K562 (cell line): Measurements from ENCODE around the gene CD68. TPM values are rescaled to one million over a fixed set of nuclear protein-coding genes. Genes with fewer than 3 reads are reported as not detected.
A peak's percentile ranks its signal among the peaks of the same experiment; 100 is the strongest.

Experiments used
- KDM1A ChIP-seq, 2 experiments: fragments of 450-650 bp; IDR thresholded peaks; 2 replicates each; pipeline ENCODE4 v1.6.1; 2016; ENCODE audit warnings: mild to moderate bottlenecking in 2 of 2
- MEIS2 ChIP-seq: fragments of 450-650 bp; IDR thresholded peaks from 2 replicates; pipeline ENCODE4 v1.6.1; 2014; ENCODE audit warnings: mild to moderate bottlenecking; ENCODE audit not compliant: partially characterized antibody
- NONO ChIP-seq, 2 experiments: fragments of 200-400 bp in 1 of 2; fragments of 450-650 bp in 1 of 2; formaldehyde crosslinking in 1 of 2; IDR thresholded peaks; 2 replicates each; pipeline ENCODE4 v1.6.1; 2017; ENCODE audit warnings: low read depth in 2 of 2, mild to moderate bottlenecking in 2 of 2, moderate library complexity in 2 of 2, low read length in 1 of 2
- NRF1 ChIP-seq, 2 experiments: fragments of 450-650 bp; IDR thresholded peaks in 1 of 2; conservative IDR thresholded peaks in 1 of 2; 2 replicates each; pipeline ENCODE4 v1.6.1; 2014; ENCODE audit warnings: mild to moderate bottlenecking in 2 of 2
- PCBP1 ChIP-seq: fragments of 200-400 bp; formaldehyde crosslinking; IDR thresholded peaks from 2 replicates; pipeline ENCODE4 v1.6.1; 2018; ENCODE audit warnings: mild to moderate bottlenecking, low read depth, low read length; ENCODE audit not compliant: poor library complexity, severe bottlenecking
- PHF20 ChIP-seq: fragments of 450-650 bp; IDR thresholded peaks from 2 replicates; pipeline ENCODE4 v1.6.1; 2018; ENCODE audit not compliant: partially characterized antibody
- RBFOX2 ChIP-seq: fragments of 200-400 bp; formaldehyde crosslinking; IDR thresholded peaks from 2 replicates; pipeline ENCODE4 v1.6.1; 2017; ENCODE audit warnings: low read depth, mild to moderate bottlenecking, low read length, moderate library complexity
- RBM25 ChIP-seq: fragments of 200-400 bp; formaldehyde crosslinking; IDR thresholded peaks from 2 replicates; pipeline ENCODE4 v1.6.1; 2018; ENCODE audit warnings: low read length, low read depth, moderate library complexity; ENCODE audit not compliant: severe bottlenecking
- SAFB ChIP-seq: fragments of 200-400 bp; formaldehyde crosslinking; IDR thresholded peaks from 2 replicates; pipeline ENCODE4 v1.6.1; 2017; ENCODE audit warnings: low read depth, low read length, borderline replicate concordance
- SMARCE1 ChIP-seq: fragments of 450-650 bp; IDR thresholded peaks from 2 replicates; pipeline ENCODE4 v1.7.1; 2016; ENCODE audit warnings: mild to moderate bottlenecking
- WHSC1 ChIP-seq: IDR thresholded peaks from one replicate; pipeline ENCODE4 v1.6.1; 2012; ENCODE audit warnings: low read length, control low read depth, inconsistent platforms
- YY1 ChIP-seq, 3 experiments: IDR thresholded peaks; 2 replicates each; pipeline ENCODE4 v1.6.1; 2011; ENCODE audit warnings: low read length in 2 of 3, mild to moderate bottlenecking in 2 of 3, moderate library complexity in 2 of 3, borderline replicate concordance in 1 of 3, control low read depth in 1 of 3, low read depth in 1 of 3; ENCODE audit not compliant: insufficient read depth in 3 of 3, insufficient replicate concordance in 2 of 3, control insufficient read depth in 1 of 3, insufficient read length in 1 of 3; ENCODE audit errors: extremely low read depth in 1 of 3
- polyA plus RNA-seq, 8 experiments: library from polyadenylated mRNA; depleted of rRNA in 4 of 8; stranded (reverse) in 5 of 8; unstranded in 3 of 8; fragments of >200 nt; fragmentation: Nextera tagmentation in 2 of 8; fragmentation: Illumina TruSeq in 1 of 8; extraction: Ambion mirVana in 2 of 8; extraction: Trizol in 1 of 8; gene quantifications; 2 replicates each; pipeline versions ENCODE4 v1.2.1 to v1.2.3, GENCODE V29; 2011 to 2014; ENCODE audit warnings: inconsistent platforms in 1 of 8, missing spikeins in 1 of 8
- total RNA-seq, 7 experiments: library from RNA; depleted of rRNA in 6 of 7; stranded (reverse); fragments of >200 nt in 6 of 7; fragmentation: Illumina TruSeq in 2 of 7; extraction: Trizol in 2 of 7; gene quantifications; 2 replicates each; pipeline versions ENCODE4 v1.2.1 to v1.2.3, GENCODE V29; 2011 to 2021; ENCODE audit warnings: low replicate concordance in 1 of 7
- TF ChIP-seq, protein P1 (sequence below): IDR thresholded peaks from 3 replicates; pipeline ENCODE4 v1.6.1; 2011; ENCODE audit warnings: borderline replicate concordance, mild to moderate bottlenecking; ENCODE audit not compliant: insufficient read length, insufficient read depth
- TF ChIP-seq, protein P2 (sequence below): fragments of 200-800 bp; sonication (Bioruptor generic); IDR thresholded peaks from 2 replicates; pipeline ENCODE4 v1.6.1; 2017; ENCODE audit warnings: missing genetic modification characterization, missing compliant biosample characterization
- TF ChIP-seq, protein P3 (sequence below): fragments of 450-650 bp; IDR thresholded peaks from 2 replicates; pipeline ENCODE4 v1.6.1; 2016; ENCODE audit warnings: antibody characterized with exemption
- TF ChIP-seq, protein P4 (sequence below): fragments of 150-350 bp; conservative IDR thresholded peaks from 2 replicates; pipeline ENCODE4 v1.6.1; 2014; ENCODE audit warnings: low read length
- TF ChIP-seq, protein P5 (sequence below): IDR thresholded peaks from 2 replicates; pipeline ENCODE4 v1.6.1; 2014; ENCODE audit warnings: antibody characterized with exemption

The CD68 gene
- total and polyA plus RNA-seq, 9 of the 15 experiments (the other 6 are each of a cell fraction or from before 2014, with no cell fraction given), result 28.2 to 89.8 (median 37.7) TPM

DNA sequence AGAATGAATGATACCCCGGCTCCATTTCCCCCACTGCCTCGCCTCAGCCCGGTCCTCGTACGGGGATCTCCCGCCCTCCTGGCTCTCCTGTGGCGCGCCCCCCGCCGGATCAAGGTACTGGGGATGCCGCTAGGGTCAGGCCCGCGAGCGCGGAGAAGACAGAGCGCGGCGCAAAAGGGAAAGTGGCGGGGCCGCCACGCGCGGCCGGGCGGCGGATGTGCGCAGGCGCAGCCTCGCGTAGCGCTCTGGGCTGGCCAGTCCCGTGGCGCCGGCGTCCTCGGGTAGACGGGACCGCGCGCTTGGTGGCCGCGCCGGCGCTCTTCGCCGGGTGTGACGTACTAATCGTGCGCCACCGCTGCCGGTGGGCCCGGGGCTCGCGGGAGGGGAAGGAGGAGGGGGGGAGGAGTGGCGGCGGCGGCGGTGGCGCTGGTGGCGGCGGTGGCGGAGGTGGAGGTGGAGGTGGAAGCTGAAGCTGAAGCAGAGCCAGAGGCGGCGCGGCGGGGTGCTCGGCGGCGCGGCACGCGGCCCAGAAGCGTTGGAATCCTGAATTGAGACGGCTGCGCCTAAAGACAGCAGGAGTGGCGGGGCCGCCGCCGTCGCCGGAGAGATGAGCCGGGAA, 17.7 kb upstream of the CD68 start, which contains the start of gene SENP3 (continued):
- TF ChIP-seq, protein P1, sequence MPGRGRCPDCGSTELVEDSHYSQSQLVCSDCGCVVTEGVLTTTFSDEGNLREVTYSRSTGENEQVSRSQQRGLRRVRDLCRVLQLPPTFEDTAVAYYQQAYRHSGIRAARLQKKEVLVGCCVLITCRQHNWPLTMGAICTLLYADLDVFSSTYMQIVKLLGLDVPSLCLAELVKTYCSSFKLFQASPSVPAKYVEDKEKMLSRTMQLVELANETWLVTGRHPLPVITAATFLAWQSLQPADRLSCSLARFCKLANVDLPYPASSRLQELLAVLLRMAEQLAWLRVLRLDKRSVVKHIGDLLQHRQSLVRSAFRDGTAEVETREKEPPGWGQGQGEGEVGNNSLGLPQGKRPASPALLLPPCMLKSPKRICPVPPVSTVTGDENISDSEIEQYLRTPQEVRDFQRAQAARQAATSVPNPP, result no peak
- TF ChIP-seq PHF20 (peak; percentile 77), RBFOX2 (peak; percentile 86), WHSC1 (no peak), KDM1A (IDR thresholded peaks at IDR 0.05) (no peak), NRF1 (conservative IDR thresholded peaks at IDR 0.05 in 1 of 2, IDR thresholded peaks at IDR 0.05 in 1 of 2) (peak; percentile 91 to 92), YY1 (IDR thresholded peaks at IDR 0.05; ENCODE audit: borderline replicate concordance in 1 of 3, control insufficient read depth in 1 of 3, extremely low read depth in 1 of 3, insufficient read depth in 3 of 3, insufficient read length in 1 of 3, insufficient replicate concordance in 2 of 3, low read depth in 1 of 3, low read length in 2 of 3) (peak in 1 of 3 experiments; percentile 49), SAFB (0 out of 2 replicates have a peak, but pooled peaks have one; percentile 11), NONO (IDR thresholded peaks at IDR 0.05; ENCODE audit: low read depth in 2 of 2, low read length in 1 of 2) (no peak), PCBP1 (peak; percentile 41), RBM25 (no peak), SMARCE1 (no peak), MEIS2 (peak; percentile 61)
- TF ChIP-seq, protein P2, sequence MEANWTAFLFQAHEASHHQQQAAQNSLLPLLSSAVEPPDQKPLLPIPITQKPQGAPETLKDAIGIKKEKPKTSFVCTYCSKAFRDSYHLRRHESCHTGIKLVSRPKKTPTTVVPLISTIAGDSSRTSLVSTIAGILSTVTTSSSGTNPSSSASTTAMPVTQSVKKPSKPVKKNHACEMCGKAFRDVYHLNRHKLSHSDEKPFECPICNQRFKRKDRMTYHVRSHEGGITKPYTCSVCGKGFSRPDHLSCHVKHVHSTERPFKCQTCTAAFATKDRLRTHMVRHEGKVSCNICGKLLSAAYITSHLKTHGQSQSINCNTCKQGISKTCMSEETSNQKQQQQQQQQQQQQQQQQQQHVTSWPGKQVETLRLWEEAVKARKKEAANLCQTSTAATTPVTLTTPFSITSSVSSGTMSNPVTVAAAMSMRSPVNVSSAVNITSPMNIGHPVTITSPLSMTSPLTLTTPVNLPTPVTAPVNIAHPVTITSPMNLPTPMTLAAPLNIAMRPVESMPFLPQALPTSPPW, result peak; percentile 84
- TF ChIP-seq, protein P3, sequence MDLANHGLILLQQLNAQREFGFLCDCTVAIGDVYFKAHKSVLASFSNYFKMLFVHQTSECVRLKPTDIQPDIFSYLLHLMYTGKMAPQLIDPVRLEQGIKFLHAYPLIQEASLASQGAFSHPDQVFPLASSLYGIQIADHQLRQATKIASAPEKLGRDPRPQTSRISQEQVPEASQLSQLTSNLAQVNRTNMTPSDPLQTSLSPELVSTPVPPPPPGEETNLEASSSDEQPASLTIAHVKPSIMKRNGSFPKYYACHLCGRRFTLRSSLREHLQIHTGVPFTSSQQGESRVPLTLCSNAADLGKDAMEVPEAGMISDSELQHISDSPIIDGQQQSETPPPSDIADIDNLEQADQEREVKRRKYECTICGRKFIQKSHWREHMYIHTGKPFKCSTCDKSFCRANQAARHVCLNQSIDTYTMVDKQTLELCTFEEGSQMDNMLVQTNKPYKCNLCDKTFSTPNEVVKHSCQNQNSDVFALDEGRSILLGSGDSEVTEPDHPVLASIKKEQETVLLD, result no peak
- TF ChIP-seq, protein P4, sequence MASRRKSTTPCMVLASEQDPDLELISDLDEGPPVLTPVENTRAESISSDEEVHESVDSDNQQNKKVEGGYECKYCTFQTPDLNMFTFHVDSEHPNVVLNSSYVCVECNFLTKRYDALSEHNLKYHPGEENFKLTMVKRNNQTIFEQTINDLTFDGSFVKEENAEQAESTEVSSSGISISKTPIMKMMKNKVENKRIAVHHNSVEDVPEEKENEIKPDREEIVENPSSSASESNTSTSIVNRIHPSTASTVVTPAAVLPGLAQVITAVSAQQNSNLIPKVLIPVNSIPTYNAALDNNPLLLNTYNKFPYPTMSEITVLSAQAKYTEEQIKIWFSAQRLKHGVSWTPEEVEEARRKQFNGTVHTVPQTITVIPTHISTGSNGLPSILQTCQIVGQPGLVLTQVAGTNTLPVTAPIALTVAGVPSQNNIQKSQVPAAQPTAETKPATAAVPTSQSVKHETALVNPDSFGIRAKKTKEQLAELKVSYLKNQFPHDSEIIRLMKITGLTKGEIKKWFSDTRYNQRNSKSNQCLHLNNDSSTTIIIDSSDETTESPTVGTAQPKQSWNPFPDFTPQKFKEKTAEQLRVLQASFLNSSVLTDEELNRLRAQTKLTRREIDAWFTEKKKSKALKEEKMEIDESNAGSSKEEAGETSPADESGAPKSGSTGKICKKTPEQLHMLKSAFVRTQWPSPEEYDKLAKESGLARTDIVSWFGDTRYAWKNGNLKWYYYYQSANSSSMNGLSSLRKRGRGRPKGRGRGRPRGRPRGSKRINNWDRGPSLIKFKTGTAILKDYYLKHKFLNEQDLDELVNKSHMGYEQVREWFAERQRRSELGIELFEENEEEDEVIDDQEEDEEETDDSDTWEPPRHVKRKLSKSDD, result no peak
- TF ChIP-seq, protein P5, sequence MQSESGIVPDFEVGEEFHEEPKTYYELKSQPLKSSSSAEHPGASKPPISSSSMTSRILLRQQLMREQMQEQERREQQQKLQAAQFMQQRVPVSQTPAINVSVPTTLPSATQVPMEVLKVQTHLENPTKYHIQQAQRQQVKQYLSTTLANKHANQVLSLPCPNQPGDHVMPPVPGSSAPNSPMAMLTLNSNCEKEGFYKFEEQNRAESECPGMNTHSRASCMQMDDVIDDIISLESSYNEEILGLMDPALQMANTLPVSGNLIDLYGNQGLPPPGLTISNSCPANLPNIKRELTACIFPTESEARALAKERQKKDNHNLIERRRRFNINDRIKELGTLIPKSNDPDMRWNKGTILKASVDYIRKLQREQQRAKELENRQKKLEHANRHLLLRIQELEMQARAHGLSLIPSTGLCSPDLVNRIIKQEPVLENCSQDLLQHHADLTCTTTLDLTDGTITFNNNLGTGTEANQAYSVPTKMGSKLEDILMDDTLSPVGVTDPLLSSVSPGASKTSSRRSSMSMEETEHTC, result peak; percentile 22; the same call in 1 of the 2 replicates
